OCI-LY3 (cell line): ENCODE data around the gene ZNF346.

Experiments
- H2AFZ ChIP-seq: fragments of 200-600, 300-600 bp; shearing (Covaris generic); 2 replicates; pipeline ENCODE4 v1.6.0; 2014; ENCODE audit warnings: antibody characterized with exemption, low read depth, low read length
- H3K27ac ChIP-seq: fragments of 200-600, 300-600 bp; sonication (generic); 2 replicates; pipeline ENCODE4 v1.5.1; 2014; ENCODE audit warnings: mild to moderate bottlenecking, low read length, moderate library complexity, mixed read lengths
- H3K27me3 ChIP-seq: fragments of 200-600, 300-600 bp; sonication (generic); 2 replicates; pipeline ENCODE4 v1.6.1; 2014; ENCODE audit warnings: low read depth, low read length, mixed read lengths
- H3K36me3 ChIP-seq: fragments of 200-600, 300-600 bp; sonication (generic); replicated peaks from 2 replicates; pipeline ENCODE3; 2014; ENCODE audit warnings: low read depth, low read length, mixed read lengths
- H3K4me1 ChIP-seq: fragments of 300-600, 200-600 bp; sonication (generic); 2 replicates; pipeline ENCODE4 v1.6.1; 2014; ENCODE audit warnings: low read length, mixed read lengths
- H3K4me2 ChIP-seq: fragments of 200-600, 300-600 bp; sonication (generic); 2 replicates; pipeline ENCODE4 v1.6.1; 2014; ENCODE audit warnings: low read length, mixed read lengths
- H3K4me3 ChIP-seq: fragments of 300-600, 200-600 bp; sonication (generic); 2 replicates; pipeline ENCODE4 v1.5.1; 2014; ENCODE audit warnings: antibody characterized with exemption, mild to moderate bottlenecking, low read length, moderate library complexity
- H3K79me2 ChIP-seq: fragments of 300-600, 200-600 bp; shearing (Covaris generic); 2 replicates; pipeline ENCODE4 v1.6.1; 2014; ENCODE audit warnings: mild to moderate bottlenecking, low read length, mixed read lengths
- H3K9ac ChIP-seq: fragments of 300-600, 200-600 bp; shearing (Covaris generic); 2 replicates; pipeline ENCODE4 v1.6.0; 2014; ENCODE audit warnings: mild to moderate bottlenecking, low read length, moderate library complexity
- H3K9me3 ChIP-seq: fragments of 200-600, 300-600 bp; shearing (Covaris generic); 2 replicates; pipeline ENCODE4 v1.6.1; 2014; ENCODE audit warnings: low read length, mixed read lengths; ENCODE audit not compliant: insufficient read depth
- H4K20me1 ChIP-seq: fragments of 200-600, 300-600 bp; sonication (generic); 2 replicates; pipeline ENCODE4 v1.6.1; 2016; ENCODE audit warnings: low read length, mixed read lengths; ENCODE audit not compliant: insufficient read depth
- CTCF ChIP-seq: fragments of 200-600, 300-600 bp; sonication (generic); IDR thresholded peaks from 2 replicates; pipeline ENCODE4 v1.5.1; 2014; ENCODE audit warnings: antibody characterized with exemption, low read length, low read depth
- EZH2phosphoT487 ChIP-seq: fragments of 200-600 bp; shearing (Covaris generic); IDR thresholded peaks from 2 replicates; pipeline ENCODE4 v1.6.1; 2018; ENCODE audit warnings: antibody characterized with exemption, mixed run types, low read depth

The ZNF346 gene

GRCh38 chr5:177065491-177065890 lies 43.0 kb downstream of the ZNF346 start:
- no peaks in the 10 kb centered on the region for H3K79me2 ChIP-seq
- H2AFZ ChIP-seq = no peak overlapping the region
- peaks cover 21% of the 10 kb centered on the region for H3K36me3 ChIP-seq
- no peaks in the 10 kb centered on the region for H3K9me3 ChIP-seq
- H3K4me1 ChIP-seq = peaks cover 3% of the 10 kb centered on the region
- TF ChIP-seq EZH2phosphoT487 (no peak), CTCF (no peak)
- no peak overlapping the region for H3K27ac ChIP-seq
- H3K4me2 ChIP-seq = no peak overlapping the region
- H3K9ac ChIP-seq = no peak overlapping the region
- no peaks in the 10 kb centered on the region for H4K20me1 ChIP-seq
- H3K4me3 ChIP-seq = no peak overlapping the region
- H3K27me3 ChIP-seq = no peaks in the 10 kb centered on the region

- H3K9ac ChIP-seq = no peak overlapping the region
- H3K36me3 ChIP-seq = peaks cover 21% of the 10 kb centered on the region
- H2AFZ ChIP-seq = no peak overlapping the region
- no peaks in the 10 kb centered on the region for H3K9me3 ChIP-seq
- no peak overlapping the region for H3K27ac ChIP-seq
- H3K4me1 ChIP-seq = peaks cover 10% of the 10 kb centered on the region
- H3K27me3 ChIP-seq = no peaks in the 10 kb centered on the region
- TF ChIP-seq EZH2phosphoT487 (no peak), CTCF (no peak)
- no peak overlapping the region for H3K4me3 ChIP-seq
- no peaks in the 10 kb centered on the region for H3K79me2 ChIP-seq
- H3K4me2 ChIP-seq = no peak overlapping the region
- no peaks in the 10 kb centered on the region for H4K20me1 ChIP-seq
Observed at GRCh38 chr5:177066224-177066623, 43.7 kb downstream of the ZNF346 start.

DNA sequence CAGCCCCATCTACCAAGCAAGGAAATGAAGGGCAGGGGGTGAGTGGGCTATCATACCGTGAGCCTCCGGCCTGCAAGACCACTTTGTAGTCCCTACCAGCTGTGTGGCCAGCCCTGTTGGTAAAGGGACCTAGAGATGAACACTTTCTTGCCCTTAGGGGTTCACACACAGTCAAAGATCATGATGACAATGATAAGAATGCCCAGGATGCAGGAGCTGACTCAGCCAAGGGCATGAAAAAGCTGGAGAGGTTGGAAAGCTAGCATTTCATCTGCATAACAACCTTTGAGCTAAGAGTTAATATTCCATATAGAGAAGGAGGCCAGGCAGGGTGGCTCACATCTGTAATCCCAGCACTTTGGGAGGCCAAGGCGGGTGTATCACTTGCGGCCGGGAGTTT lies 45.0 kb downstream of the ZNF346 start:
- no peaks in the 10 kb centered on the region for H3K79me2 ChIP-seq
- TF ChIP-seq CTCF (no peak), EZH2phosphoT487 (no peak)
- no peak overlapping the region for H3K4me3 ChIP-seq
- H3K27ac ChIP-seq = no peak overlapping the region
- H3K4me1 ChIP-seq = peaks cover 20% of the 10 kb centered on the region
- no peaks in the 10 kb centered on the region for H3K27me3 ChIP-seq
- H3K9me3 ChIP-seq = no peaks in the 10 kb centered on the region
- peaks cover 17% of the 10 kb centered on the region for H3K36me3 ChIP-seq
- no peak overlapping the region for H3K4me2 ChIP-seq
- H2AFZ ChIP-seq = no peak overlapping the region
- H3K9ac ChIP-seq = no peak overlapping the region
- H4K20me1 ChIP-seq = no peaks in the 10 kb centered on the region

DNA sequence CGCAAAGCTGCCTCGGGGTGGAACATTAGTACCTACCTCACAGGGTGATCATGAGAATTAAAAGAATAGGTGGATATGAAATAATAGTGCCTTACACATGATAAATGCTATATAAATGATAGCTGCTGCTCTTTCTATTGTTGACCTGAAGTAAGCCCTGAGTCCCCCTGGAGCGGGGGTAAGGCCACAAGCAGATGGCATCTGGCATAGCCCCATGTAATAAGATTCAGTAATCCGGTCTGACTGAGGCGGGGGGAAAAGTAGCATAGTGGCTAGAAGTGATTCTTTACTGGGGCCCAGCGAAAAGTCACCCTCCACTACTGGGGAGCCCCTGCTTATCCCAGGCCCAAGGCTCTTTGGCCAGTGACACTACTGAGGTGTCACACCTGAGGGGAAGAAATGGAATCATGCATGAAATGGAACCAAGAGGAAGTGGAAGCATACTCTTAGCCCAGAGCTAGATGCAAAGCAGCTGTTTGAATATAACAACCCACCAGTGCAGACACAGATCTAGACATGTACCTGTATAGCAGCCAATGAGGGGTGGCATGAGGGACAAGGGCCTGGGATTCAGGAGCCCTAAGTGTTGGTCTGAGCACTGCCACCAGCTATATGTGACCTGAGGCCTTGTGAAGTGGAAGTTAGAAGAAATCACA lies 48.2 kb downstream of the ZNF346 start:
- peak overlapping the region; percentile 45; the same call in 1 of the 2 replicates for H3K4me3 ChIP-seq
- H3K9me3 ChIP-seq = no peaks in the 10 kb centered on the region
- H3K9ac ChIP-seq = peak overlapping the region; percentile 41; the same call in 1 of the 2 replicates
- H3K79me2 ChIP-seq = no peaks in the 10 kb centered on the region
- H4K20me1 ChIP-seq = no peaks in the 10 kb centered on the region
- TF ChIP-seq CTCF (no peak), EZH2phosphoT487 (no peak)
- peak overlapping the region; percentile 87 for H3K4me2 ChIP-seq
- no peak overlapping the region for H2AFZ ChIP-seq
- no peaks in the 10 kb centered on the region for H3K27me3 ChIP-seq
- peak overlapping the region; percentile 64 for H3K27ac ChIP-seq
- peaks cover 20% of the 10 kb centered on the region for H3K4me1 ChIP-seq
- H3K36me3 ChIP-seq = peaks cover 5% of the 10 kb centered on the region
